Activated T-cell treated with anti-CD3 and anti-CD28 coated beads for 4 hours (primary cell): ENCODE results near the gene CD84.
"Not testable (repeated sequence)": the region's sequence is repeated elsewhere in the genome, so short reads cannot be mapped to it uniquely, and the experiment has no call there.

Experiments
- DNase-seq: peaks from one replicate; pipeline ENCODE4 v3.0.0-alpha.2; 2020

Gene CD84

GRCh38 chr1:160608514-160608913, 29.2 kb upstream of the CD84 start:
- DNase-seq, result no peak

- no peak for DNase-seq
Observed at GRCh38 chr1:160608057-160608456, 28.8 kb upstream of the CD84 start.

DNA sequence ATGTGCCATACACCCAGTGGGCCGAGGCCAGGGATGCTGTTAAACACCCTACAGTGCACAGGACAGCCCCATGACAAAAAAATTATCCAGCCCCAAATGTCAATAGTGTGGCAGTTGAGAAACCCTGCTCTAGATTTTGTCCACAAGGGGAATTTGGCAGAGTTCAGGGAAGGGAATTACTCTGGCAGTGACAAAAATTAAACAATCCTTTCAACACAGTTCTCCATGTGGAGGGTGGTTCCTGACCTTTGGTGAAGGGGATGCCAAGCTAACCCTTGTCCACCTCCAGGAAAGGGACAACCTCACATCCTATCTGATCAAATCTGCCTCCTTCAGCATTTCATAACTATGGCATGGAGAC, 28.4 kb upstream of the CD84 start:
- no peak for DNase-seq

DNA sequence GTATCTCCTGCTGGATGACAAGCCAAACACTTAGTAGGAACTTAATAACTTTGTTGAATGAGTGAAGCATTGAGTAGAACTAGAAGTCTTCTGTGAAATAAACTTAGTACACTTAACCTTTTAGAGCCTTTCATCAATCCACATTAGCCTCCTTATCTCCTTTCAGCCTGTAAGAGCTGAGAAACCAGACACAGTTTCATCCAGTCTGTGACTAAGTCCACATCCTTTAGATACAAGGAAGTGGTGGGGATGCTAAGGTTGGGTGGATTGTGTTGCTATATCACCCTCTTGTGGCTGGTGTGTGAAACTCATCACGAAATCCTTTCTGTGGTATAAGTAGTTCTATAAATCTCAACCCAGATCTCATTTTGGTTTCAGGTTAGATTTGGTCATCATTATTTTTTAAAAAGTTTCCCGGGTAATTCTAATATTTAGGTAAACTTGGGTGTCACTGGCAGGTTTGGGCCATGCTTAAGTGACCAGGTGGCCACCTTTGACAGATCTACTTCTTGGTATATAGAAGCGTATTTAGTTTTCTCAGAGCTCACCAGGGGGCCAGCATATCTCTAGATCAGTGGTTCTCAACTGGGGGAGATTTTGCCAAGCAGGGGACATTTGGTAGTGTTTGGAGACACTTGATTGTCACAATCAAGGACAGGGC, 27.8 kb upstream of the CD84 start:
- DNase-seq, result peak; percentile 51

- no peak for DNase-seq
Observed at GRCh38 chr1:160606611-160607010, 27.3 kb upstream of the CD84 start.

DNA sequence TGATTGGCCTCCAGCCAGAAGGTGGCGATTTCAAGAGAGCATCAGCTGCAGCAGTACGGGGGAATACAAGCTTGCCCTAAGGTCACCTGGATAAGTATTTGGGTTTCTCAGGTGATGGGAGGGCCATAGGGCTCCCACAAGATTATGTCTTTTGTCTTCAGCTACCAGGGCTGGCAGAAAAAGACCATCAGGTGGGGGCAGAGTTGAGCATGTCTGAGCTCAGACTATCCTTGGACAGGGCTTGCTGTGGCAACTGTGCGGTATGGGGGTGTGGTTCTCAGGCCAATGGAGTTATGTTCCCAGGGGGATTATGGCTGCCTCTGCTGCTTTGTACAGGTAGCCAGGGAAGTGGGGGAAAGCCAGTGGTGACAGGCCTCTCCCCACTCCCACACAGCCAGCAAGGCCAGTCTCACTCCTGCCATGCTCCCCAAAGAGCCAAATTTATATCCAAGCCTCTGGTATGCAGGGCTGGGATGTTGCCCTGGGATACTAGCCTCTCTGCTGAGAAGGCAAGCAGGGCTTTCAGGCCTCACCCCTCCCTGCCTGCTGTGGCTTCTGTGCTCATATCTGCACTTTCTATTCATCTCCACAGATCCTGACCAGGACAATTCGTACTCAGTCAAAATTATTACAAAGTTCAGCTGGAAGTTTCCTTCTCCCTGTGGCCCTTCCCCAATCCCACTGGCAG, 26.6 kb upstream of the CD84 start:
- DNase-seq, result no peak

DNA sequence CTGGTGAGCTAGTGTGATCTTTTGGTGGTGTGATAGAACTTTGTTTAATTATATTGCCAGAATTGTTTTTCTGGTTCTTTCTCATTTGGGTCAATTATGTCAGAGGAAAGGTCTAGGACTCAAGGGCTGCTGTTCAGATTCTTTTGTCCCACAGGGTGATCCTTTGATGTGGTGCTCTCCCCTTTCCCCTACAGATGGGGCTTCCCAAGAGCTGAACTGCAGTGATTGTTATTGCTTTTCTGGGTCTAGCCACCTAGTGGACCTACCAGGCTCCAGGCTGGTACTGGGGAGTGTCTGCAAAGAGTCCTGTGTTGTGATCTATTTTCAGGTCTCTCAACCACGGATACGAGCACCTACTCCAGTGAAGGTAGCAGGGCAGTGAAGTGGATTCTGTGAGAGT, 25.9 kb upstream of the CD84 start:
- no peak for DNase-seq

DNA sequence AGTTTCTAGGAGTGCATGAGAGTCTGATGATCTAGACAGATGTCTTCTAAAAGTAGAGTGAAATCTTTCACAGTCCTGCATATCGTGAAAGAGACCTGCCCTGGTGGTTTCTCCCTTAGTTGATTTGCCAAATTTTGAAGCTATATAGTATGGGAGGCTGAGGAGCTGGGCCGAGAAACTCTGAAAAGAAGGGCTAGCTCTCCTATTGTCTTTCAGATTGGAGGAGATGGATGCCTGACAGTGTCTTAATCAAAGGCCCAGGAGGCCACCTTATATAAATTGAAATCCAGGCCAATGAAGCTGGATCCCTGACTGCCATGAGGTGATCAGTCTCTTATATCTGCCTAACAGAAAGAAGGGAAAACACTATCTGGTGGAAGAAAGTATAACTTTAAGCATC, 18.4 kb upstream of the CD84 start:
- DNase-seq, result no peak

DNA sequence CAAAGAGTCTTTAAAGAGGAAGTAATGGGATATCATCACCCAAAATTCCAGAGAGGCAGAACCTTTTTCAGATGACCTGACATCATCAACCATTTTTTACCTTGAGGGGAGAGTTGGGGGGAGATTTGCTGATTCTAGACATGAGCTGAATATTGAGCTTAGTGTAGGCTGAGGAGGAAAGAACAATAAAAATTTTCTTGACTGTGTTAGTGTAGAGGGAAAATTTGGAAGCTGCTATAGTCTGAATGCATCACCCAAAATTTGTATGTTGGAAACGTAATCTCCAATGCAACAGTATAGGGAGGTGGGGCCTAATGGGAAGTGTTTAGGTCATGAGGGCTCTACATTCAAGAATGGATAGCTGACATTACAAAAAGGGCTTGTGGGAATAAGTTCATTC, 17.8 kb upstream of the CD84 start:
- DNase-seq, result no peak

DNA sequence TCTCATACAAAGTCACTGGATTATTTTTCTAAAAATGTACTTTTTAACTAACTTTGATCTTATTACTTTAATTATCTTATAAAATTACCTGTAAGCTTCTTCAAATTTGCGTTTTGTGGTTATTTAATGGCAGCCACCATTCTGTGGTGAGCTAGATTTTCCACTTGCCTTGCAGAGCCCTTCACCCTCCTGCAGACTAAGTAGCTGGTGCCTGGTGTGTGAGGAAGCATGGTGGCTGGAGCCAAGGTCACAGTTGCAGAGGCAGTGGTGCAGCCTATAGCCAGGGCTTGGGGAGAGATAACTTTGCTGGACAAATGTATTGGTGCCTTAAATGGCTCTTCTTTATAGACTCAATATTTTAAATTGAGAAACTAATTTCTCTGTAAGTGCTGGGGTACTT, 11.2 kb upstream of the CD84 start:
- DNase-seq, result no peak

DNA sequence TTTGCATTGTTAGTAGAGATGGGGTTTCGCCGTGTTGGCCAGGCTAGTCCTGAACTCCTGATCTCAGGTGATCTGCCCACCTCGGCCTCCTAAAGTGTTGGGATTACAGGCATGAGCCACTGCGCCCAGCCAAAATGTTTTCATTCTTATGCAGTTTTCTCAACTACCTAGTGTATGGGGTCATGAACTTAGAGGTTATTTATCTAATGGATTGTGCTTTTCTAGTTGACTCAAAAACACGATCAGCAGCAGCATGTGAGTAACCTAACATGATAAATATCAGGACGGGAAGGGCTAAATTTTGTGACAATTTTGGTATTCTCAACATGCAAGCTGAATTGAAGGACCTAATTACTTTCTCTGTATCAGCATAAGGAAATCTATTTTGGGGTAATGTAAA, 9.2 kb upstream of the CD84 start:
- DNase-seq, result no peak

DNA sequence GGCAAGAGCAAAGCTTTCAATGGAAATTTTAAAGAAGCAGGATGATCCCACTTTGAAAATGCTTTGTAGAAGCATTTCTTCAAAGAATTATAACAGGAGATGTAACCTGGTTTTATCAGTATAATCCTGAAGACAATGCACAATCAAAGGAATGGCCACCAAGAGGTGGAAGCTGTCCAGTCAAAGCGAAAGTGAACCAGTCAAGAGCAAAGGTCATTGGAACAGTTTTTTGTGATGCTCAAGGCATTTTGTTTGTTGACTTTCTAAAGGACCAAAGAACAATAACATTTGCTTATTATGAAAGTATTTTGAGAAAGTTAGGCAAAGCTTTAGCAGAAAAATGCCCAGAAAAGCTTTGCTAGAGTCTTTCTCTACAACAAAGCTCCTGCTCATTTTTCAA, 5.5 kb upstream of the CD84 start:
- no peak for DNase-seq

DNA sequence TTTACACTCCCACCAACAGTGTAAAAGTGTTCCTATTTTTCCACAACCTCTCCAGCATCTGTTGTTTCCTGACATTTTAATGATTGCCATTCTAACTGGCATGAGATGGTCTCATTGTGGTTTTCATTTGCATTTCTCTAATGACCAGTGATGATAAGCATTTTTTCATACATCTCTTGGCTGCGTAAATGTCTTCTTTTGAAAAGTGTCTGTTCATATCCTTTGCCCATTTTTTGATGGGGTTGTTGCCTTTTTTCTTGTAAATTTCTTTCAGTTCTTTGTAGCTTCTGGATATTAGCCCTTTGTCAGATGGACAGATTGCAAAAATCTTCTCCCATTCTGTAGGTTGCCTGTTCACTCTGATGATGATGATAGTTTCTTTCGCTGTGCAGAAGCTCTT, 3.7 kb upstream of the CD84 start:
- not testable (repeated sequence) for DNase-seq

GRCh38 chr1:160581961-160582360, 2.7 kb upstream of the CD84 start:
- DNase-seq, result no peak

DNA sequence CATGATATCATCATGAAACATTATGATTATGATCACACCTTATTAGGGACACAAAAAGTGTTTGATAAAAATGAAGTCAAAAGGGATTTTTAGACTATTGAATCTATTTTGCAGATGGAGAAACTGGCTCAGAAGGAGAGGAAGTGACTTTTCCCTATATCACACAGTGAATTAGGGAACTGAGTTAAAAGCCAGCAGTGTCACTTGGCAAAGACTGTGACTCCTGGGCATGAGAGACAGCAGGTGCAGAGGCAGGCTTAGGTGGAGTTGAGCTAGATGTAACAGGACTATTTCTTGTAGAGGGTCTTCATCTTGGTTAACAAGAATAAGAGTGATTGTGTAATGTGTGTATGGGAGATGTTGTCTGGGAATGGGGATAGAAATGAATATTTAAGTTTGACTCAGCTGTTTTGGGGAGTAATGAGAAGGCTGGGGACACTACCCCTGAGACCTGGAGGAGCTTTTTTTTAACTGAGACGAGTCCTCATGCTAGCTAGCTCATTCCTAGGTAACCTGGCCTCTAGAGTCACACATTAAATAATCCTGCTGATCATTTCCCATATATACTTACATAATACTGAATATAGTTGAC, 1.0 kb upstream of the CD84 start:
- no peak for DNase-seq

- DNase-seq, result no peak
Observed at GRCh38 chr1:160578525-160579191, 638 bp downstream of the CD84 start.

DNA sequence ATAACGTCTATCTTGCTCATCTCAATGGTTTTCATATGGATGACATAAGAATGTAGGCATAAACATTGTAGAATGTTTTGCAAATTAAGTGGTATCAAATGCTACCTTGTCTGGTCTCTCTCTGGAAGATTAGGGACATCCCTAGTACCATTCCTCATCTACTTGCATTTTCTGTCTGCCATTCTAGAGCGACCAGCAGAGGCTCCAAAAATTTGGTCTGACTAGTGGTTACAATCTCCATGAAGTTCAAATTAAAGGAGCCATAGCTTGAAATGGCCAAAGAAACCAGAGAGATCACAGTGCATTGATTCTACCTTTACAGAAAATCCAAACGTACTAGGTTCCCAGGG, 1.1 kb downstream of the CD84 start:
- no peak for DNase-seq

- DNase-seq, result no peak
Observed at GRCh38 chr1:160577671-160578070, 1.6 kb downstream of the CD84 start.

DNA sequence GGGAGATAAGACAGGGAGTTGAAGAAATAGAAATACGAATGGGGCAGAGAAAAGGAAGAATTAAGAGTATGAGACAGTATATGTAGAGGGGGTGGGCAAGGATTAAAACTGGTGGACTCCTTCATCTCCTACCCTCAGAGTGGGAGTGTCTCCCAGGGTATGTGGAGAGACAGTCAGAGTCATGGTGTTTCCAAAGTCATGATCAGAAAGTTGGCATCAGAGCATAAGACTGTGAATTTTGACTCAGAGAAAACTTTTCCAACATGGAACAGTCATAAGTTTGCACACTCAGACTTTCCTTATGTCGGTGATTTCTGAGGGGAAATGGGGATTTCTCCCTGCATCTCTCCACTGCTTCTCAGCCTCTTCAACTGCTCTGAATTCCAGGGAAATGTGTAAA, 2.4 kb downstream of the CD84 start:
- DNase-seq, result no peak

GRCh38 chr1:160576390-160576789, 2.9 kb downstream of the CD84 start:
- peak; percentile 56 for DNase-seq

DNA sequence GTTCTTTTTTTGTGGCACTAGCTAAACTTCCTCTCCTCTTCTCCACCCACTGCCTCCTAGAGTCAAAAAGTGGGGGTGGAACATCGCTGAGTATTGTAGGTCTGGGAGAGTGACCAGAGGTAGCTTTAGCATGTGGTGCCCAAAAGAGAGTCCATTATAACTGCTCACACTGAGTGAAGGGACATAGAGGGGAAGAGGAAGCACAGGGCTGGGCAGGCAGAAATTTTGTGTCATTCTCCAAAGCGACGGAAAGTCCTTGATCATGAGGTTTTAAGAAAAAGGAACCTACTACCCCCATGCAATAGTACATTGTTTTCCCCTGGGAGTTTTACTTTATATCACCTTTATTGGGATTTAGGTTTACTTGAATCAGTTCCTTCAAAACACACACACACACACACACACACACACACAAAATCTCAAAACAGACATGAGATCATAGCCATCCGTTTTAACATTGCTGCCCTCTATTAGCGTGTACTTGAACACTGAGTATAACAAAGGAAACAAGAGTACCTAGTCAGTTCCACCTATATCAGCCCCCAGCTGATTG, 4.1 kb downstream of the CD84 start:
- no peak for DNase-seq

DNA sequence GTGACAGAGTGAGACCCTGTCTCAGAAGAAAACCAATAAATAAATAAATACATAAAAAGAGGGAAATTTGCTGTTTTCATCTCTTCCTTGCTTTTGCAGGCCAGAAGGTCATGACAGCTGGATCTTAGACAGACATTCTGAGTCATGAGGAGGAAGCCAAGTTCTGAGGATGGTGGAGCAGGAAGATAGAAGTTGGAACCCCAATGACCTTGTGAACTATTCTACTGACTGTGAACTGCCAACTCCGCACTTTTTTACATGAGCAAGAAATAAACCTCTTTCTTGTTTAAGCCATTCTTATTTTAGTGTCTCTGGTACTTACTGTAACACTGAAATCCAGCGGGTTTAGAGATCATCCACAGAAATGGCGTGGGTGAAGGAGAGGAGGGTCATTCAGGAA, 8.5 kb downstream of the CD84 start:
- DNase-seq, result no peak

- no peak for DNase-seq
Observed at GRCh38 chr1:160569806-160570205, 9.5 kb downstream of the CD84 start.
